ENCODE results near the gene JDP2.

JDP2 gene

DNA sequence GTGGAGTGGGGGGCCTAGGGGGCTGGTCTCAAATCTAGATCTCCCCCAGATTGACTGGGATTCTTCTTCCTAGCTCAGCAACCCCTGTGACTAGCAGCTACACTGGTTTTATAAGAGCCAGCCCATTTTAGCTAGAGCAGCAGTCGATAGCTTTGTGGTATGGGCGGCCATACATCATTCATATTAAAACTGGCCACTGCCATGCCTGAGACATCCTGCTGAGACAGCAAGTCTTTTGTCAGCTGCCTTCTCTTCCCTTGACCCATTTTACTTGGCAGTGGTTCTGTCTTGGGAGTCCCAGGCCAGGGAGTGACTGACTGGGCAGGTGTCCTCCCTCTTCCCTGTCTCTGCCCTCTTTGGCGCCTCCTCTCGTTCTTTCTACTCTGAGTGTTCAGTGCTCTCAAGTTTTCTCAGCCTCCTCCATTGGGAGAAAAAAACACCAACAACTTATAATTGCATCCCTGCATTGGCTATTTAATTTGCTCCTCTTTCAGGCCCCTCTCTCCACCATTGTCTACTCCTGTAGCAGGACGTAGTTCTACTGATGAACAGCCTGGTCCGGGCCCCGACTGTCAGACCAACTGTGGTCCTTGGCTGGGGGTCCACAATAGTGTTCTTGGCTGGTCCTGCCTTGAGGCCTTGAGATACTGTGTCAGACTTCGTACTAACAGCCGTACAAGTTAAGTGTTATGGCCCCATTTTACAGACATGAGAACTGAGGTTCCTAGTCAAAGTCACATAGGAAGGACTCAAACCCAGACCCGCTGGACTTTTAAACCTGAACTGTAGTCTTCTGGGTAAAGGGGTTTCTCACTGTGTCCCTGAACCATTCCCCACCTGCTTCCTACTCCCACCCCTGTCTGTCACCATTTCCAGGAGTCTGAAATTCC lies 18.3 kb upstream of the JDP2 start:
- DNase-seq (ENCODE audit: low read depth): no peak

DNA sequence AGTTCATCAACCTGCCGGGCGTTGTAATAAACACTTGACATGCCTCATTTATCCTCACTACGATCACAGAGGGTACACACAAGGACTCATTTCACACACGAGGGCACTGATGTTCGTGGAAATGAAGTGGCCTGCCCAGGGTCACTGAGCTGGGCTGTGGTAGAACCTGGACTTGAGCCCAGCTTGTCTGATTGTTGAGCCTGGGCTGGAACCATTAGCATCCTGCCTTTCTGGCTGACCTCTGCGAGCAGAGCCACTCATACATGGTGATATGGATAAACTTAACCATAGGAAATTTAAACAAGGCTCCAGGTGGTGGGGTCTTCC lies 16.6 kb upstream of the JDP2 start:
- DNase-seq (ENCODE audit: low read depth): no peak

GRCh38 chr14:75413013-75413412 lies 14.8 kb upstream of the JDP2 start:
- DNase-seq (ENCODE audit: low read depth): no peak

DNA sequence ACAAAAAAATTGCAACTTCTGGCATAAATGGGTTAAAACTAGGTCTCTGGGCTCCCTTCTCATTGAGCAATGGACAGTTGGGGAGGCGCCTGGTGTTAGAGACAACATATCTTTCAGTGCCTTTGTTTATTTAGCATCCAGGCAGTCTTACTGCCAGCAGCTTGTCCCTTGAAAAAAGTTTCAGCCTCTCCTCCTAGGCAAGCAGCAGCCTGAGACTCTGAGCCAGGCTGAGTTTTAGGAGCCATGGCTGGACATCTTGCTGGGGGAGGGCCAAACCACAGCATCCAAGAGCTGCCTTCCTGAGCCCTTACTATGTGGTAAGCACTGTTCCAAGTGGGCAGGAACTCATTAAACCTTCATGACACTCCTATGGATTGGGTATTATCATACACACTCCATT lies 10.1 kb upstream of the JDP2 start:
- no peak for DNase-seq (ENCODE audit: low read depth)

- peak; percentile 45 for DNase-seq (ENCODE audit: low read depth)
Measured at GRCh38 chr14:75418850-75419768, 8.7 kb upstream of the JDP2 start.

GRCh38 chr14:75422169-75422568 lies 5.7 kb upstream of the JDP2 start:
- DNase-seq (ENCODE audit: low read depth): peak; percentile 10

DNA sequence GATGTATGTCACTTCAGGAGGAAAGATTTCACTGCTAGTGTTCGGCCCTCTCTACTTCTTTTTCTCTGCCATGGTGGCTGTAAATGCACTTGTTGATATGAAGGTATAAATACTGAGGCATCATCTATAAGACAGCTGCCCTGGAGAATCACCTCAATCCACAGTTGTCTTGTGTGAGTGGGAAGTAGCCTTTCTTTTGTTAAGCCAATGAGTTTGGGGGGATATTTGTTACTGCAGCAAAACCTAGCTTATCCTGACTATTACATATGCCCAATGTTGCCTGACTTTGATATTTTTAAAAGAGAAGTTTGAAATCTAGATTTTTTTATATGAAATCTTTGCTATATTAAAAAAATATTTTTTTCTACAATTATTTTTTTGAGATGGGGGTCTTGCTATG lies 3.3 kb upstream of the JDP2 start:
- DNase-seq (ENCODE audit: low read depth): no peak

DNA sequence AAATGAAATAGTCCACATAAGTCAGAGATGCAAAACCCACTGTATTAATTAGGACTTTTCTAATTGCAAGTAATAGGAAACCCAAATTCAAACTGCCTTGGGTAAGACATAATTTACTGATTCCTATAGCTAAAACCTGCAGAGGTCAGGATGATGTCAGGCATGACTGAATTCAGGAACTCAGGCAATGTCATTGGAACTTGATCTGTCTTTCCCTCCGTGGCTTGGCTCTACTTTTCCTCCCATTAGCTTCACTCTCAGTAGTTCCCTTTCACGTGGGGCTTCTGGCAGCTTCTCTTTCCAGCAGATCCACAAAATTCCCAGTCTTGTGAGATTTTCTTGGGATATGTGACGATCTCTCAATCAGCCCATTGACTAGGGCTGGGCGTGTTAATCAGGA lies 2.4 kb upstream of the JDP2 start:
- no peak for DNase-seq (ENCODE audit: low read depth)

GRCh38 chr14:75426332-75427125 lies 1.3 kb upstream of the JDP2 start:
- DNase-seq (ENCODE audit: low read depth): no peak

GRCh38 chr14:75427126-75427481 lies 718 bp upstream of the JDP2 start:
- no peak for DNase-seq (ENCODE audit: low read depth)

- peak; percentile 6 for DNase-seq (ENCODE audit: low read depth)
Measured at GRCh38 chr14:75428230-75429104, 645 bp downstream of the JDP2 start.

- DNase-seq (ENCODE audit: low read depth): no peak
Measured at GRCh38 chr14:75429562-75429961, 1.7 kb downstream of the JDP2 start.

DNA sequence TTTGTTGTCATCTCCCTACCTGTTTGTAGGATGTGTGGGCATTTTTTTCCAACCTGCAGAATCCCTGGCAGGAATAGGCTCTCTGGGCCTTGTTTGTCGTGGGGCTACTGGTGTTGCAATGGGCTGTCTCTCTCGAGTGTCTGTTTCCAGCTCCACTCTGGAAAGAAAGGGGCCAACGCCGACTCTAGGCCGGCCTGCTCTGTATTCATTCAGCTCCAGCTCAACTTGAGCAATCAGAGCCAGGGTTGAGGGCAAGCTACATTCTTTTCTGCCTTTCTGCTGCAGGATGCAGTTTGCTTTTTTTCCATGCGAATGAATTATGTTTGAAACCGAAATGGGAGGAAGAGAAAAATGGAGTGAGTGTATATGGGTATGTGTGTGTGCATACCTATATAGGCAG lies 2.3 kb downstream of the JDP2 start:
- no peak for DNase-seq (ENCODE audit: low read depth)

- no peak for DNase-seq (ENCODE audit: low read depth)
Measured at GRCh38 chr14:75430526-75430925, 2.7 kb downstream of the JDP2 start.

GRCh38 chr14:75430976-75431375 lies 3.2 kb downstream of the JDP2 start:
- no peak for DNase-seq (ENCODE audit: low read depth)

- DNase-seq (ENCODE audit: low read depth): no peak
Measured at GRCh38 chr14:75431827-75432226, 4.0 kb downstream of the JDP2 start.

- DNase-seq (ENCODE audit: low read depth): no peak
Measured at GRCh38 chr14:75432411-75432810, 4.6 kb downstream of the JDP2 start.

DNA sequence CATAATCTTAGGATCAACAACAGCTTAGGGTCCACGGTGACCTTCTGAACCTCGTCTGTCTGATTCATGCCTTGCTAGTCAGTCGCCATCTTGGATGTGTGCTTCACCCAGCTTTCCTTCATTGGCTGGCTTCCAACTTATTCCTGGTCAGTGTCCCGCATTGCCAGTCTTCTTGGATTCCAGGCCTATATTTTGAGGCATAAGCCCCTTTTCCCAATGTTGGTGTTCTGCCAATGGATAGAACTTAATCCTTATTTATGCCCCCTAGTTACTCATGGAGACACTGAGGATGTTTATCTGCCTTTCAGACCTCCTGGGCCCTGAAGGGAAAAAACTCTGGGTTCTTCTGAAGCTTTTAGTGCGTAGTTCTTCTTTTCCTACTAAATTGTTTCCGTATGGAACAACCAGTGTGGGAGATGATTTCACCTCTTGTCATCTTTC lies 5.8 kb downstream of the JDP2 start:
- DNase-seq (ENCODE audit: low read depth): no peak

DNA sequence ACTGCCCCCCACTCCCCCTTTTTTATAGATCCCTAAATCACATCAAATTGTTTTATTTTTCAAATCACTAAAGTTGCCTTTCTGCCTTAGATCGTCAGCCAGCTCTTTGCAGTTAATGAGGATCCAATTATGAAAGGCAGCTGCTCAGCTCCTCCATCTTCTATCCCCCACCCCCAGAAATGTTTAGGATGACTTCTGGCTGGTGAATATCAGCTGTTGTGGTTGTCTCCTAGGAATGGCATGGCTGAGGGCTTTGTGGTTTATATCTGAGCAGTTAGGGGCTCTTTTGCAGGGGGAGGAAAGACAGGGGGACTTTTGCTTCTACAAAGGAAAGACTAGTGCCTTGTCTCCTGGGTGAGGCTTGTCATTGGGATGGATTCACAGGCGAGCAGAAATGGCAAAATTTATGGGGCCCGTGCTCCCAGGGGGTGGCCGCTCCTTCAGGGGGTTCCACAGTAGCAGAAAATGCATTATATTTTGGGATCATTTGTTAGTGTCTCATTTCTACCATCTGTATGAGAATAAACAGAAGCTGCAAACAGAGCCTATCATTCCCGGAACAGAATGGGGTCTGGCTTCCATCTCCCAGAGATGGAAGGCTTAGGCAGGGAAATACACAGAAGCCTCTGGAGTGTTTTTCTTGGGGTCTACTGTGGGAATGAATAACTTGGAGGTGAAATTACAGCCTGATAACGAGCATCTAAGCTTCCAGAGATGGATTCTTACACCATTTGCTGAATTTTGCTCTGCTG lies 6.5 kb downstream of the JDP2 start:
- DNase-seq (ENCODE audit: low read depth): no peak

DNA sequence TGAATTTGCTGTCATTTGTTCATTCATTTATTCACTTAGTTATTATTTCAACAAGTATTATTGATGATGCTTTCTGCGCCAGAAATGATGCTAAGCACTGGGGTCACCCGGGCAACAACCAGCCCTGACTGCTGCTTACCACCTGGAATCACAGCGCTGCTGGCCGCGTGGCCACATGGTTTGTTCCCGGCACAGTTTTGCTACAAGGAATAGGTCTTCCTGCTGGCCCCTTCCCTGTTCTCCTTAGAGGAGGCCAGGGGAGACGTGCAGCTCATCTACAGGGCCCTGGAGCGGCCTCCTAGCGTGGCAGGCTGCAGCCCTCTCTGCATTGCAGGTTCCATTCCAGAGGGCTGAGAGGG lies 7.0 kb downstream of the JDP2 start:
- no peak for DNase-seq (ENCODE audit: low read depth)

DNA sequence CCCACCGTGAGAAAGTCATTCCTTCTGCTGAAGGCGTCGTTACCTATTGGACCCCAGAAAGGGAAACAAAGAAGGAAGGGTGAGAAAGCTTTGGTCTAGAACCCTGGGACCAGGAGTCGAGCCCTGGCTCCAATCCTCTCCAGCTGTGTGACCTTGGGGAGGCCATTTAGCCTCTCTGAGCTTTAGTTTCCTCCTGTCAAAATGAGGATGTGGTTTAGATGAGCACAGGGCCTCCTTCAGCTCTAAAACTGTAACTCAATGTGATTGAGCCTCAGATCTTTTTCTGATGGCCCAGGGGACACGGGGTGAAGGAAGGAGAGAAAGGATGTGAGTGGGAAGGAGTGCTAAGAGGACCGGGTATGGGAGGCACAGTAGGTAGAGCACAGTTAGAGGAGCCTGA lies 7.7 kb downstream of the JDP2 start:
- DNase-seq (ENCODE audit: low read depth): no peak

All from activated T-cell treated with anti-CD3 and anti-CD28 coated beads for 48 hours (primary cell).